GM12878 (cell line): Measurements from ENCODE around the gene HS6ST3. TPM values are rescaled to one million over a fixed set of nuclear protein-coding genes. Genes with fewer than 3 reads are reported as not detected.

Experiments used
- ATAC-seq: fragments of 200-7000 bp; cut with Tn5 transposase; 3 replicates; pipeline ENCODE4 v1.9.1; 2020; ENCODE audit warnings: mild to moderate bottlenecking, moderate library complexity
- BruUV-seq: library from RNA; stranded (reverse); fragments of 400-500 nt; replicated peaks from 2 replicates; lab custom pipeline; 2021; lab: Mats Ljungman, UMichigan
- CTCF ChIA-PET: fragments of 300-600 bp; sonication (Branson Sonifier 250); formaldehyde crosslinking; extraction: SDS; loops from one replicate; lab custom pipeline; 2021; ENCODE audit warnings: inconsistent platforms; lab: Yijun Ruan, JAX
- POLR2A ChIA-PET: fragments of 350-600 bp; formaldehyde crosslinking; extraction: SDS; loops from one replicate; lab custom pipeline; 2021; ENCODE audit warnings: inconsistent platforms; lab: Charles Lee
- RAD21 ChIA-PET: fragments of 300-600 bp; sonication (Branson Sonifier 250); formaldehyde crosslinking; loops from one replicate; lab custom pipeline; 2023; ENCODE audit warnings: antibody characterized with exemption; ENCODE audit not compliant: unreplicated experiment; lab: Charles Lee
- SMC1A ChIA-PET: fragments of 300-600 bp; sonication (Branson Sonifier 250); formaldehyde crosslinking; loops from one replicate; lab custom pipeline; 2023; ENCODE audit not compliant: unreplicated experiment, uncharacterized antibody; lab: Charles Lee
- DNase-seq: peaks from one replicate; pipeline ENCODE4 v3.0.0-alpha.2; 2011; ENCODE audit warnings: low read depth, low spot score
- FAIRE-seq: peaks from 3 replicates; lab custom pipeline; 2011; peaks lifted over from hg19 to GRCh38; lab: Jason Lieb, UNC
- H2AFZ ChIP-seq: 2 replicates; pipeline ENCODE4 v1.6.0; 2011; ENCODE audit warnings: low read depth, low read length, control low read depth; ENCODE audit not compliant: control insufficient read depth
- H3K27ac ChIP-seq: 2 replicates; pipeline ENCODE4 v1.5.1; 2011; ENCODE audit warnings: control low read depth; ENCODE audit not compliant: control insufficient read depth, insufficient read depth
- H3K27me3 ChIP-seq, 2 experiments: replicated peaks in 1 of 2; 2 replicates each; pipeline versions ENCODE4 v1.6.0 to v1.6.1; 2011; ENCODE audit warnings: low read length in 1 of 2; ENCODE audit not compliant: control insufficient read depth in 2 of 2, insufficient read depth in 2 of 2
- H3K36me3 ChIP-seq, 2 experiments: 2 replicates each; pipeline ENCODE4 v1.5.1; 2011; ENCODE audit warnings: low read length in 1 of 2; ENCODE audit not compliant: control insufficient read depth in 2 of 2, insufficient read depth in 2 of 2
- H3K4me1 ChIP-seq: 2 replicates; pipeline ENCODE4 v1.6.1; 2011; ENCODE audit warnings: mild to moderate bottlenecking, low read length, moderate library complexity, mixed read lengths; ENCODE audit not compliant: control insufficient read depth, insufficient read depth
- H3K4me2 ChIP-seq: 2 replicates; pipeline ENCODE4 v1.6.0; 2011; ENCODE audit warnings: control low read depth; ENCODE audit not compliant: control insufficient read depth, insufficient read depth
- H3K4me3 ChIP-seq: fragments of 200-600 bp; sonication (generic); 2 replicates; pipeline ENCODE4 v1.5.1; 2016
- H3K79me2 ChIP-seq: 2 replicates; pipeline ENCODE4 v1.6.0; 2011; ENCODE audit warnings: low read length; ENCODE audit not compliant: control insufficient read depth, insufficient read depth
- H3K9ac ChIP-seq: 2 replicates; pipeline ENCODE4 v1.8.0; 2011; ENCODE audit warnings: low read length, control low read depth, mixed read lengths; ENCODE audit not compliant: control insufficient read depth, insufficient read depth
- H3K9me3 ChIP-seq: replicated peaks from 3 replicates; pipeline ENCODE4 v1.5.1; 2011; ENCODE audit warnings: mild to moderate bottlenecking, low read length; ENCODE audit not compliant: control insufficient read depth, insufficient read depth
- H4K20me1 ChIP-seq: 2 replicates; pipeline ENCODE4 v1.6.0; 2011; ENCODE audit not compliant: control insufficient read depth, insufficient read depth
- BMI1 ChIP-seq: fragments of 450-650 bp; IDR thresholded peaks from 2 replicates; pipeline ENCODE4 v1.6.1; 2016; ENCODE audit warnings: mild to moderate bottlenecking, moderate library complexity, borderline replicate concordance
- CBFB ChIP-seq: IDR thresholded peaks from 2 replicates; pipeline ENCODE4 v1.6.1; 2016; ENCODE audit warnings: antibody characterized with exemption, low read depth
- CBX5 ChIP-seq: sonication (generic); IDR thresholded peaks from 2 replicates; pipeline ENCODE4 v1.6.1; 2016; ENCODE audit warnings: low read depth, moderate library complexity, mild to moderate bottlenecking, inconsistent platforms
- MTA2 ChIP-seq: fragments of 450-650 bp; IDR thresholded peaks from 2 replicates; pipeline ENCODE4 v1.6.1; 2016; ENCODE audit warnings: low read depth, mild to moderate bottlenecking, moderate library complexity
- NR2C2 ChIP-seq: IDR thresholded peaks from 2 replicates; pipeline ENCODE4 v1.6.1; 2011; ENCODE audit warnings: borderline replicate concordance, low read depth; ENCODE audit not compliant: control insufficient read depth, insufficient read length
- RAD21 ChIP-seq: IDR thresholded peaks from 2 replicates; pipeline ENCODE4 v1.6.1; 2011; ENCODE audit warnings: mild to moderate bottlenecking, low read depth, low read length, moderate library complexity; ENCODE audit not compliant: insufficient read depth
- USF1 ChIP-seq: IDR thresholded peaks from 2 replicates; pipeline ENCODE4 v1.6.1; 2011; ENCODE audit warnings: borderline replicate concordance, low read depth, mild to moderate bottlenecking, moderate library complexity, mixed read lengths, low read length; ENCODE audit not compliant: insufficient read depth; ENCODE audit errors: extremely low read length
- WGBS: methylation state at CpG from one replicate; pipeline ENCODE4 v1.1.6; 2016; ENCODE audit warnings: low lambda C conversion rate; ENCODE audit not compliant: insufficient replicate concordance, insufficient coverage; ENCODE audit errors: missing lambda C conversion rate; 5-methylcytosine and 5-hydroxymethylcytosine counted together
- in situ Hi-C: fragments of 300-500 bp; cut with MboI; formaldehyde crosslinking; loops from 9 replicates; pipeline ENCODE4 v1.14.3; 2018; ENCODE audit warnings: mixed read lengths
- intact Hi-C: fragments of 100-400 bp; cut with micrococcal nuclease; formaldehyde crosslinking; loops from one replicate; pipeline ENCODE4 v1.14.2; 2022; ENCODE audit not compliant: unreplicated experiment
- polyA plus RNA-seq, 11 experiments: library from polyadenylated mRNA; depleted of rRNA in 4 of 11; unstranded in 6 of 11; stranded (reverse) in 5 of 11; fragments of >200 nt; fragmentation: Nextera tagmentation in 4 of 11; fragmentation: Illumina TruSeq in 1 of 11; extraction: Ambion mirVana in 4 of 11; extraction: Trizol in 1 of 11; gene quantifications; 1 replicate in 1 of 11; 2 replicates in 10 of 11; pipeline versions ENCODE4 v1.2.1 to v1.2.3, GENCODE V29; 2011 to 2016; ENCODE audit warnings: inconsistent platforms in 2 of 11, missing spikeins in 2 of 11, low read depth in 1 of 11
- total RNA-seq, 4 experiments: library from RNA; depleted of rRNA in 3 of 4; stranded (reverse); fragments of >200 nt in 3 of 4; fragmentation: Illumina TruSeq in 1 of 4; extraction: Trizol in 1 of 4; gene quantifications; 2 replicates each; pipeline versions ENCODE4 v1.2.1 to v1.2.3, GENCODE V29; 2013 to 2021
- TF ChIP-seq, protein P1 (sequence below): fragments of 150-350 bp; IDR thresholded peaks from 2 replicates; pipeline ENCODE4 v1.6.1; 2014; ENCODE audit warnings: mild to moderate bottlenecking, low read depth, low read length

The HS6ST3 gene
- total and polyA plus RNA-seq, 10 of the 15 experiments (the other 5 are each of a cell fraction or from before 2014, with no cell fraction given), result under 0.01 to 2.9 TPM; not detected in 8

DNA sequence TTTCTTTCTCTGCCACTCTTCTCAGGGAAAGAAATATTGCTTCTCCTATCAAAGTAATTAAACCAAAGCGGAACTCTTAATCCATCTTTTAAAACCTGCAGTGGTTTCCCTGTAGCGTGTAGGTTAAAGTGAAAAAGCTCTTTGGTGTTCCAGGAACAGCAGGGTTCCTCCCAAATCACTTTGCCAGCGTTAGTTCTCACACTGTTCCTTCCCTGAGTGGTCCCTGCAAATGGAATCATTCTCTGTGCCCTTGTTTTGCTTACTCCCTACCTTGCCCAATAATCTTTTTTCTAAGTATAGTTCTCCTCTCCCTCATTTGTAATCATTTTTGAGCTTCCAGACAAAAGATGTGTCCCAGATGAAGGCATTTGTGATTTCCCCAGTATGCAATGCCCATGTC is 207.5 kb downstream of the HS6ST3 start:
- 33% methylated on average over 3 of the region's 3 CpGs for WGBS
- no peaks in the 10 kb centered on the region for H3K27me3 ChIP-seq
- FAIRE-seq (no peak), ATAC-seq (no peak), DNase-seq (no peak)
- no peaks in the 10 kb centered on the region for H4K20me1 ChIP-seq
- no peak overlapping the region for H3K9ac ChIP-seq
- CTCF ChIA-PET, result interaction anchor here (1.2 kb wide), 1 partner anchor 21 kb away, joined by 3 read pairs; no protein-coding TSS in a partner anchor
- H2AFZ ChIP-seq, result no peak overlapping the region
- RAD21 ChIA-PET, result no interaction called here
- no TSS peak for BruUV-seq
- H3K4me3 ChIP-seq, result no peak overlapping the region
- POLR2A ChIA-PET, result no interaction called here
- H3K79me2 ChIP-seq, result no peaks in the 10 kb centered on the region
- intact Hi-C loops (no loop called here), in situ Hi-C loops (no loop called here)
- H3K4me1 ChIP-seq, result no peaks in the 10 kb centered on the region
- no peaks in the 10 kb centered on the region for H3K9me3 ChIP-seq
- no peak overlapping the region for H3K27ac ChIP-seq
- SMC1A ChIA-PET, result no interaction called here
- no peak for TF ChIP-seq MTA2
- TF ChIP-seq CBX5, result no peak
- TF ChIP-seq USF1, result no peak
- no peak for TF ChIP-seq BMI1
- TF ChIP-seq CBFB, result no peak
- TF ChIP-seq, protein P1, sequence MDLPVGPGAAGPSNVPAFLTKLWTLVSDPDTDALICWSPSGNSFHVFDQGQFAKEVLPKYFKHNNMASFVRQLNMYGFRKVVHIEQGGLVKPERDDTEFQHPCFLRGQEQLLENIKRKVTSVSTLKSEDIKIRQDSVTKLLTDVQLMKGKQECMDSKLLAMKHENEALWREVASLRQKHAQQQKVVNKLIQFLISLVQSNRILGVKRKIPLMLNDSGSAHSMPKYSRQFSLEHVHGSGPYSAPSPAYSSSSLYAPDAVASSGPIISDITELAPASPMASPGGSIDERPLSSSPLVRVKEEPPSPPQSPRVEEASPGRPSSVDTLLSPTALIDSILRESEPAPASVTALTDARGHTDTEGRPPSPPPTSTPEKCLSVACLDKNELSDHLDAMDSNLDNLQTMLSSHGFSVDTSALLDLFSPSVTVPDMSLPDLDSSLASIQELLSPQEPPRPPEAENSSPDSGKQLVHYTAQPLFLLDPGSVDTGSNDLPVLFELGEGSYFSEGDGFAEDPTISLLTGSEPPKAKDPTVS, result no peak
- no peak for TF ChIP-seq NR2C2
- no peak for TF ChIP-seq RAD21
- no peak overlapping the region for H3K4me2 ChIP-seq
- no peaks in the 10 kb centered on the region for H3K36me3 ChIP-seq
